ENCODE results near the gene HNRNPDL. TPM values are rescaled to one million over a fixed set of nuclear protein-coding genes. Genes with fewer than 3 reads are reported as not detected.

HNRNPDL gene
- total RNA-seq, 1 donor from 2014 or later: 185 TPM

GRCh38 chr4:82467471-82467870 lies 37.2 kb upstream of the HNRNPDL start:
- DNase-seq (ENCODE audit: low read depth): no peak
- H3K4me3 ChIP-seq (ENCODE audit: low read depth, low read length): no peak overlapping the region
- H3K27me3 ChIP-seq (ENCODE audit: control insufficient read depth, insufficient read depth, low read length): no peaks in the 10 kb centered on the region
- TF ChIP-seq, protein P1, sequence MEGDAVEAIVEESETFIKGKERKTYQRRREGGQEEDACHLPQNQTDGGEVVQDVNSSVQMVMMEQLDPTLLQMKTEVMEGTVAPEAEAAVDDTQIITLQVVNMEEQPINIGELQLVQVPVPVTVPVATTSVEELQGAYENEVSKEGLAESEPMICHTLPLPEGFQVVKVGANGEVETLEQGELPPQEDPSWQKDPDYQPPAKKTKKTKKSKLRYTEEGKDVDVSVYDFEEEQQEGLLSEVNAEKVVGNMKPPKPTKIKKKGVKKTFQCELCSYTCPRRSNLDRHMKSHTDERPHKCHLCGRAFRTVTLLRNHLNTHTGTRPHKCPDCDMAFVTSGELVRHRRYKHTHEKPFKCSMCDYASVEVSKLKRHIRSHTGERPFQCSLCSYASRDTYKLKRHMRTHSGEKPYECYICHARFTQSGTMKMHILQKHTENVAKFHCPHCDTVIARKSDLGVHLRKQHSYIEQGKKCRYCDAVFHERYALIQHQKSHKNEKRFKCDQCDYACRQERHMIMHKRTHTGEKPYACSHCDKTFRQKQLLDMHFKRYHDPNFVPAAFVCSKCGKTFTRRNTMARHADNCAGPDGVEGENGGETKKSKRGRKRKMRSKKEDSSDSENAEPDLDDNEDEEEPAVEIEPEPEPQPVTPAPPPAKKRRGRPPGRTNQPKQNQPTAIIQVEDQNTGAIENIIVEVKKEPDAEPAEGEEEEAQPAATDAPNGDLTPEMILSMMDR (IDR thresholded peaks at IDR 0.05; ENCODE audit: insufficient read depth, low read length, poor library complexity, severe bottlenecking): no peak
- peaks cover 1% of the 10 kb centered on the region for H3K36me3 ChIP-seq (ENCODE audit: control insufficient read depth, insufficient read depth, low read length)

- Histone ChIP-seq H3K36me3 (ENCODE audit: control insufficient read depth, insufficient read depth, low read length) (peaks cover 1% of the 10 kb centered on the region), H3K27me3 (ENCODE audit: control insufficient read depth, insufficient read depth, low read length) (no peaks in the 10 kb centered on the region), H3K4me3 (ENCODE audit: low read depth, low read length) (no peak overlapping the region)
- DNase-seq (ENCODE audit: low read depth): no peak
- TF ChIP-seq, protein P1 (IDR thresholded peaks at IDR 0.05; ENCODE audit: insufficient read depth, low read length, poor library complexity, severe bottlenecking): no peak
Measured at GRCh38 chr4:82463221-82463620, 33.0 kb upstream of the HNRNPDL start.

GRCh38 chr4:82462415-82462831 lies 32.2 kb upstream of the HNRNPDL start:
- TF ChIP-seq, protein P1 (IDR thresholded peaks at IDR 0.05; ENCODE audit: insufficient read depth, low read length, poor library complexity, severe bottlenecking): peak; percentile 70
- H3K36me3 ChIP-seq (ENCODE audit: control insufficient read depth, insufficient read depth, low read length): peaks cover 2% of the 10 kb centered on the region
- H3K4me3 ChIP-seq (ENCODE audit: low read depth, low read length): no peak overlapping the region
- peak; percentile 21 for DNase-seq (ENCODE audit: low read depth)
- no peaks in the 10 kb centered on the region for H3K27me3 ChIP-seq (ENCODE audit: control insufficient read depth, insufficient read depth, low read length)

- DNase-seq (ENCODE audit: low read depth): no peak
- Histone ChIP-seq H3K36me3 (ENCODE audit: control insufficient read depth, insufficient read depth, low read length) (peaks cover 3% of the 10 kb centered on the region), H3K4me3 (ENCODE audit: low read depth, low read length) (no peak overlapping the region), H3K27me3 (ENCODE audit: control insufficient read depth, insufficient read depth, low read length) (no peaks in the 10 kb centered on the region)
- TF ChIP-seq, protein P1 (IDR thresholded peaks at IDR 0.05; ENCODE audit: insufficient read depth, low read length, poor library complexity, severe bottlenecking): no peak
Measured at GRCh38 chr4:82461710-82462109, 31.4 kb upstream of the HNRNPDL start.

GRCh38 chr4:82458729-82459128 lies 28.5 kb upstream of the HNRNPDL start:
- no peak overlapping the region for H3K4me3 ChIP-seq (ENCODE audit: low read depth, low read length)
- DNase-seq (ENCODE audit: low read depth): no peak
- peaks cover 3% of the 10 kb centered on the region for H3K36me3 ChIP-seq (ENCODE audit: control insufficient read depth, insufficient read depth, low read length)
- TF ChIP-seq, protein P1 (IDR thresholded peaks at IDR 0.05; ENCODE audit: insufficient read depth, low read length, poor library complexity, severe bottlenecking): no peak
- no peaks in the 10 kb centered on the region for H3K27me3 ChIP-seq (ENCODE audit: control insufficient read depth, insufficient read depth, low read length)

- H3K36me3 ChIP-seq (ENCODE audit: control insufficient read depth, insufficient read depth, low read length): peaks cover 2% of the 10 kb centered on the region
- DNase-seq (ENCODE audit: low read depth): no peak
- no peak overlapping the region for H3K4me3 ChIP-seq (ENCODE audit: low read depth, low read length)
- TF ChIP-seq, protein P1 (IDR thresholded peaks at IDR 0.05; ENCODE audit: insufficient read depth, low read length, poor library complexity, severe bottlenecking): no peak
- no peaks in the 10 kb centered on the region for H3K27me3 ChIP-seq (ENCODE audit: control insufficient read depth, insufficient read depth, low read length)
Measured at GRCh38 chr4:82457266-82457665, 27.0 kb upstream of the HNRNPDL start.

Data from kidney epithelial cell (primary cell).